T follicular helper cell (primary cell): ENCODE results near the gene PMP22.

ENCODE experiments used
- DNase-seq: peaks from one replicate; pipeline ENCODE4 v3.0.0-alpha.2; 2020; ENCODE audit warnings: low read depth

The PMP22 gene

GRCh38 chr17:15274017-15274416 lies 8.9 kb upstream of the PMP22 start:
- DNase-seq, result no peak

- DNase-seq, result no peak
Measured at GRCh38 chr17:15273141-15273793, 8.1 kb upstream of the PMP22 start.

- no peak for DNase-seq
Measured at GRCh38 chr17:15271741-15272140, 6.6 kb upstream of the PMP22 start.

GRCh38 chr17:15270628-15271381 lies 5.7 kb upstream of the PMP22 start:
- DNase-seq, result no peak

- DNase-seq, result no peak
Measured at GRCh38 chr17:15269780-15270089, 4.6 kb upstream of the PMP22 start.

GRCh38 chr17:15269087-15269779 lies 4.1 kb upstream of the PMP22 start:
- no peak for DNase-seq

- DNase-seq, result no peak
Measured at GRCh38 chr17:15268461-15268860, 3.3 kb upstream of the PMP22 start.

GRCh38 chr17:15267996-15268395 lies 2.9 kb upstream of the PMP22 start:
- DNase-seq, result no peak

GRCh38 chr17:15266325-15267125 lies 1.4 kb upstream of the PMP22 start:
- DNase-seq, result no peak

- DNase-seq, result no peak
Measured at GRCh38 chr17:15264542-15264941, 584 bp downstream of the PMP22 start.

- no peak for DNase-seq
Measured at GRCh38 chr17:15263680-15264079, 1.4 kb downstream of the PMP22 start.

GRCh38 chr17:15263206-15263579 lies 1.9 kb downstream of the PMP22 start:
- DNase-seq, result no peak

- DNase-seq, result no peak
Measured at GRCh38 chr17:15262291-15263205, 2.6 kb downstream of the PMP22 start.

GRCh38 chr17:15261802-15262290 lies 3.3 kb downstream of the PMP22 start:
- DNase-seq, result no peak

- no peak for DNase-seq
Measured at GRCh38 chr17:15261258-15261801, 3.8 kb downstream of the PMP22 start.

GRCh38 chr17:15260376-15261257 lies 4.5 kb downstream of the PMP22 start:
- no peak for DNase-seq

- no peak for DNase-seq
Measured at GRCh38 chr17:15257796-15258512, 7.2 kb downstream of the PMP22 start.

- peak; percentile 33 for DNase-seq
Measured at GRCh38 chr17:15257258-15257788, 7.8 kb downstream of the PMP22 start.

GRCh38 chr17:15256689-15257088 lies 8.4 kb downstream of the PMP22 start:
- DNase-seq, result no peak
